Inferior parietal cortex (tissue), 1 donor: ENCODE results near the gene STK32B.

ENCODE experiments used
- DNase-seq: peaks from one replicate; pipeline ENCODE4 v3.0.0-alpha.2; 2016; ENCODE audit errors: extremely low spot score

STK32B gene

GRCh38 chr4:5124876-5125275 lies 73.6 kb downstream of the STK32B start:
- no peak for DNase-seq

GRCh38 chr4:5125321-5125720 lies 74.0 kb downstream of the STK32B start:
- DNase-seq: no peak

DNA sequence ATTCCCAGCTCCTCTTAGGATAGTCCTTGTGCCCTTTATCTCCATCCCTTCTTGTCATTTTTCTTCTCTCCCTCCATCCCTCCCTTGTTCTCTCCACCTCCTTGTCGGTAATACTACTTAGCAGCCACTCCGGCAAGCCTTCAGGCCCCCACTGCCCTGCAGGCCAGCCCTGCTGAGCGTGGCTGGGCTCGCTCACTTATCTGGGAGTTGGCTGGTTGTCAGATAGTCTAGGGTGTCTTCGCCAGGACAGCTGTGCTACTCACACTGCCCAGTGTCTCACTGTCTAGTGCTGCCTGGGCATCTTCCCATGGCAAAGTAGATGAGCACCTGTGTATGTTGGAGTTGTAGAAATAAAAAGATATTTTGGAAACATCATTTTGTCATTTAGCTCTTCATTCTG lies 75.0 kb downstream of the STK32B start:
- no peak for DNase-seq

- no peak for DNase-seq
Observed at GRCh38 chr4:5126857-5127256, 75.6 kb downstream of the STK32B start.

GRCh38 chr4:5127556-5127955 lies 76.3 kb downstream of the STK32B start:
- no peak for DNase-seq

GRCh38 chr4:5128569-5128968 lies 77.3 kb downstream of the STK32B start:
- no peak for DNase-seq

GRCh38 chr4:5133201-5133600 lies 81.9 kb downstream of the STK32B start:
- no peak for DNase-seq

- DNase-seq: no peak
Observed at GRCh38 chr4:5133933-5134594, 82.8 kb downstream of the STK32B start.

DNA sequence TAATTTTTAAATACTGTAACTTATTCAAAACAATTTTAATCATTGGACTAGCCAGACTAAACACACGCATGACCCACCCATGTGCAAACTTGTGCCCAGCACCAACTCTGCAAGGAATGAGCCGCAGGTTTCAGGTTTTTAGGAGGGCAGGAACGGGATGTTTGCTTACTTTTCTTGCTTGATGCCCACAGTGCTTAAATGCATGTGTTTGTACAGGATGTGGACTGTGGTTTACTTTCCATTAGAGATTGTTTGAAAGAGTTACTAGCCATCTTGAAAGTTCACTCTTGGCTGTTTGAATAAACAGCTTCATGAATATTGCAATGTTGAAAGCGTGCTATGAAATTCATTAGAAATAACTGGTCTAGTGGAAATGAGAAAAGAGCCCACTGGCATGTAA lies 83.3 kb downstream of the STK32B start:
- DNase-seq: no peak

DNA sequence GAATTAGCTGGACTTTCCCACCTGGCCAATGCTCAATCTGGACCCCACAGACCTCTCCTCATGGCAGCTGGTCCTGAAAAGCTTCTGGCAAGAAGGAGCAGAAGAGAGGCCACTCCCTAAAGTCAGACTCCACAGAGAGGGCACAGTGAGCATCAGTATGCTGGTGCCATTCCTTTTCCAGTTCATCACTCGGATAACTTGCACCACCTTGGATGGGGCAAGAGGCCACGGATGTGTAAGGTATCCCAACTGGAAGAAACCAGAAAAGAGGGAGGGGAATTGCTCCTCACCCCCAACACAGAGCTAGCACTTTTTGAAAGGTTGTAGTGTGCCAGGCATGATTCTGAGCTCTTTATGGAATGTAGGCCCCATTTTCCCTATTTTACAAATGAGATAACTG lies 85.9 kb downstream of the STK32B start:
- DNase-seq: no peak

GRCh38 chr4:5137927-5138326 lies 86.6 kb downstream of the STK32B start:
- DNase-seq: no peak

DNA sequence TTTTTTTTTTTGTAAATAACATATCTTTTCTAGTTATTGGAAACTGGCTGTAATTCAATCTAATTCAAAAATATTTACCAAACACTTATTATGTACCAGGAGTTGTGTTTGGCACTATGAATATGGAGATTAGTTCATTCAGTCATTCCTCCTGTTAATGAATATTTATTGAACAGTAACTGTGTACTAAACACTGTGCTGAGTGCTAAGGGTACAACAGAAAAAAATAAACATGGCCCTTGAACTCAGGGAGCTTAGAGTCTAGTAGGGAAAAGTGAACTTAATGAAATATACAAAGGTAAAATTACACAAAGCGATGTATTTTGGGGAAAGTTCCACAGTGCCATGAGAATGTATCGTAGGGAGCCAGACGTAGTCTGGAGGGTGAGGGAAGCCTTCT lies 87.1 kb downstream of the STK32B start:
- no peak for DNase-seq

DNA sequence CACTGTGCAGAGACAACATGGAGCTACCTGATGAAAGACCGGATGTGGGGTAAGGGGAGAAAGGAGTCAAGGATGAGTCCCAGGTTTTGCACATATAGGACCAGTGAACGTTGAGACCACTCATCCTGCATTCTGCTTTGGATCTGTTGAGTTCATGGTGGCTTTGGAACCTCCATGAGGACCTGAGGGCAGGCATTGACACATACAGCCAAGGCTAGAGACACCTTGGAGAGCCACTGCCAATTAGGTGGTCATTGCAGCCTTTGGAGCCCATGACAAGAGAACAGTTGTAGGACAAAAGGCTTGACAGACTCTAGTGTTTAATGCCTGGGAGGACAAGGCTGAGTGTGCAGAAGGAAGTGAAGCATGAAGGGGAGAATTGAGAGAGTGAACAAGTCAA lies 87.9 kb downstream of the STK32B start:
- DNase-seq: no peak

DNA sequence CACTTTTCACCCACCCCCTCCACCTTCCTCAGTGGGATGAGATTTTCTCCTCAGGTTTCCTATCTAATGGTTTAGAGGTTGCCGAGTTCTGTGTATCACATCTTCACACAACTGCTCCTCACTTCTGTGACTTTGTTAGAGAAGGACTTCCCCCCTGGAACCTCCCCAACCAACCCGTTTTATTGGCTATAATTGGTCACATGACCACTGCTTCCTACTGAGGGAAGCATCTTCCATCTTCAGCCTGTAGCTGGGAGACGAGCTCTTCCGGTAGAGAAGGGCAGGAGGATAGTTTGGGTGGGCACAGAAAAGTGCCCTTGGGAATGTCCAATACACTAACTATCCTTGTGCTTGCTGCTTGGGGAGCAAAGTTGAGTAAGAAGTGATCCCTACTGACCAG lies 90.5 kb downstream of the STK32B start:
- DNase-seq: no peak

DNA sequence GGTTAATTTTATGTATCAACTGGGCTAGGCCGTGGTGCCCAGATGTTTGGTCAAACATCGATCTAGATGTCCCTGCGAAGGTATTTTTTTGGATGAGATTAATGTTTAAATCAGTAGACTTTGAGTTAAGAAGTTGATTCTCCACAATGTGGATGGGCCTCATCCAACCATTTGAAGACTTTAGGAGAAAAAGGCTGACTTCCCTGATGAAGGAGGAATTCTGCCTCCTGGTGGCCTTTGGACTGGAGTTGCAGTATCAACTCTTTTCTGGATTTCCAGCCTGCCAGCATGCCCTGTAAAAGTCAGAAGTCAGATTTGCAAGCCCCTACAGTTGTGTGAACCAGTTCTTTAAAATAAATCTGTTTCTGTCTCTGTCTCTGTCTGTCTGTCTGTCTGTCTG lies 91.4 kb downstream of the STK32B start:
- DNase-seq: no peak

GRCh38 chr4:5143306-5143861 lies 92.1 kb downstream of the STK32B start:
- no peak for DNase-seq

- DNase-seq: no peak
Observed at GRCh38 chr4:5143940-5144339, 92.7 kb downstream of the STK32B start.

GRCh38 chr4:5144384-5144783 lies 93.1 kb downstream of the STK32B start:
- no peak for DNase-seq

- no peak for DNase-seq
Observed at GRCh38 chr4:5146248-5146647, 95.0 kb downstream of the STK32B start.

DNA sequence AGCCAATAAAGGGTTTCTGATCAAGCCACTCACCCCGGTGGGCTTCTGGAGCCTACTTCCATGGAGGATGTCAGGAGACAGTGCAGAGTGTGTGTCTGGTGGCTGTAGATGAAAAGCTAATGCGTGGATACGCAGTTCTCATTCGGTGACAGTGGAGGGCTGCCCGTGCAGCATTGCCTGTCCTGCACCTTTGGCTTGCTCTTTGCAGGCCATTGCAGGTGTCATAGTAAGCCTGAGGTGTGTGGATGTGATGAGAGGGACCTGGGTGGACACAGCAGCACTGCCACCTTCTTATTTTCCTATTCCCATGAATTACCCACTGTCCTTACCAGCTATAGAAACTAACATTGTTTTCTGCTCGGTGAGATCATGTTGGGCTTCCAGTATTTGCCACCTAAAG lies 101.2 kb downstream of the STK32B start:
- DNase-seq: no peak

- no peak for DNase-seq
Observed at GRCh38 chr4:5156682-5157081, 105.4 kb downstream of the STK32B start.

- no peak for DNase-seq
Observed at GRCh38 chr4:5157791-5158770, 106.8 kb downstream of the STK32B start.

DNA sequence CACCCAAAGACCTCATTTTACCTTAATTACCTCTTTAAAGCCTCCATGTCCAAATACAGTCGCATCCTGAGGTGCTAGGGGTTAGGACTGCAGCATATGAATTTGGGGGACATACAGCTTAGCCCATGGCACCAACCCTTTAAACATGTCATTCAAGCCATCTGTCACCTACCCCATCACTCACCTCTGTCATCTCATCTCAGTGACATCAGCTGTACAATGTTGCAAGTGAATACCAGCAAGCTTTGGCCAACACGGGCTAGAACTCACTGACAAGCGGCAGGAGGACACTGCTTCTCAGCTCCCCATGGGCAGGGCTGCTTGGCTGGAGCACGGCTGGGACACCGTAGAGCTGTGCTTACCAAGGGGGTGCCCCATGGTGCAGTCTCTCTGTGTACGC lies 107.5 kb downstream of the STK32B start:
- no peak for DNase-seq
